HUES6 (cell line): ENCODE results near the gene MLX.
A peak's percentile ranks its signal among the peaks of the same experiment; 100 is the strongest.

Source experiments
- H3K27ac ChIP-seq: 2 replicates; pipeline ENCODE4 v1.7.0; 2013; ENCODE audit warnings: low read depth, mild to moderate bottlenecking, low read length, inconsistent platforms
- H3K27me3 ChIP-seq: 2 replicates; pipeline ENCODE4 v1.6.1; 2013; ENCODE audit warnings: low read length; ENCODE audit not compliant: control insufficient read depth, insufficient read depth
- H3K36me3 ChIP-seq: 2 replicates; pipeline ENCODE4 v1.6.1; 2013; ENCODE audit warnings: low read length; ENCODE audit not compliant: control insufficient read depth, insufficient read depth
- H3K4me1 ChIP-seq: 2 replicates; pipeline ENCODE4 v1.6.1; 2013; ENCODE audit warnings: low read length; ENCODE audit not compliant: control insufficient read depth, insufficient read depth
- H3K4me3 ChIP-seq: 2 replicates; pipeline ENCODE4 v1.5.1; 2013; ENCODE audit warnings: low read depth, low read length
- H3K9ac ChIP-seq: one replicate; pipeline ENCODE4 v1.6.1; 2013; ENCODE audit warnings: mild to moderate bottlenecking, low read length
- H3K9me3 ChIP-seq: 2 replicates; pipeline ENCODE4 v1.6.1; 2013; ENCODE audit warnings: low read depth, low read length; ENCODE audit not compliant: control insufficient read depth, insufficient read depth

The MLX gene

DNA sequence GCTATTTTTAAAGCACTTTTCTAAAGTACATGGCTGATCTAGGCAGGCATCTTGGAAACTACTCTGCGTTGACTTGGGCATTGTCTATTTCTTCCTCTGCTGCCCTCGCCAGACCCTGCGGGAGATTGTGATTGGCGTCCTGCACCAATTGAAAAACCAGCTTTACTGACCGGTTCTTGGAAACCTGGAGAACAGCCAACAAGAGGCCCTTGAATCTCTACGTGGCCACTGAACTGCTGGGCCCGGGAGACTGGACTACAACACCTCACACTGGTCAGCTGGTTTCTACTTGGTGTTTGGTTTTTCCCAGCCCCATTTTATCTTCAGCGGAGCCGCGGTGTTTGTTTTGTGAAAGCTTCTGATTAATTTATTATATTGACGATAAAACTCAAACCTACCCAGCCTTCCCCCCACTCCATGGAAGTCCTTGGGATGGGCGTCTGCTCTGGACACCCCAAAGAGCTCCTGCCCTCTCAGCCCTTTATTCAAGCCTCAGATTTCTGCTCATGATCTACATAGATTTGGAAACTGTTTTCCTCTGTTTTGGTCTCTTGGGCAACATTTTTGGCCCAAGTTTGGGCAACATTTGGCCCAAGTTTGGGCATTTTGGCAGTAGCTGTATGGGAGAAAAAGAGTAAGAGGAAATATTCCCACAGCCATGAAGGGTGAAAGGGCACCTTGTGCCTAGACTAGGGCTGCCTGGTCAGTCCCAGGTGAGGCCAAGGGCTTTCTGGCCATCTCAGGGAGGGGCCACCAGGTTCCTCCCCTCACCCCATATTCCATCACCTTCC, 4.7 kb downstream of the MLX start:
- no peak overlapping the region for H3K27ac ChIP-seq
- no peak overlapping the region for H3K9ac ChIP-seq
- H3K27me3 ChIP-seq, result no peaks in the 10 kb centered on the region

DNA sequence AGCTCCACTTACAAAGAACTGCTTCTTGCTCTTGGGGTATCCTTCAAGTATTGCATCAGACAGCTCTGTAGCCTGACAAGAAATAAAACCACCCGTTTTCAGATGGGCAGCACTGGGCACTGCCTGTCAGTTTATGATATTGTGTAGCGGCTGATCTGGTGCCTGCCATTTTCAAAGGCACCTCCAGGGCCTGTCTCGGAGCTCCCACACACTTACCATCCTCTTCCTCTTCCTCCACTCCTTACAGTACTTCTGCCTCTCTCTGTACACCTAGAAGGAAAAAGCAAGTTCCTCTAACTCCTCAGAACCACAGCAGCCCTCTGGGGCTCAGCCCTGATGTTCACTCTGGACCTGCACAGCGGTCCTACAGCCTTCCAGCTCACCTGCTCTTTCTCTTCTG, 6.2 kb downstream of the MLX start:
- Histone ChIP-seq H3K9me3 (no peaks in the 10 kb centered on the region), H3K4me3 (no peak overlapping the region), H3K27ac (no peak overlapping the region), H3K27me3 (no peaks in the 10 kb centered on the region), H3K4me1 (0 out of 2 replicates have a peak, but pooled peaks cover 5% of the 10 kb centered on the region), H3K9ac (no peak overlapping the region), H3K36me3 (peaks cover 69% of the 10 kb centered on the region)

More for the DNA sequence above, 4.7 kb downstream of the MLX start:
- Histone ChIP-seq H3K9me3 (no peaks in the 10 kb centered on the region), H3K4me1 (peaks cover 8% of the 10 kb centered on the region), H3K36me3 (peaks cover 69% of the 10 kb centered on the region), H3K4me3 (no peak overlapping the region)

GRCh38 chr17:42574463-42574862, 7.6 kb downstream of the MLX start:
- Histone ChIP-seq H3K4me3 (no peak overlapping the region), H3K9me3 (no peaks in the 10 kb centered on the region), H3K27me3 (no peaks in the 10 kb centered on the region), H3K4me1 (peaks cover 7% of the 10 kb centered on the region; the same call in 1 of the 2 replicates), H3K36me3 (peaks cover 57% of the 10 kb centered on the region), H3K9ac (no peak overlapping the region), H3K27ac (no peak overlapping the region)

DNA sequence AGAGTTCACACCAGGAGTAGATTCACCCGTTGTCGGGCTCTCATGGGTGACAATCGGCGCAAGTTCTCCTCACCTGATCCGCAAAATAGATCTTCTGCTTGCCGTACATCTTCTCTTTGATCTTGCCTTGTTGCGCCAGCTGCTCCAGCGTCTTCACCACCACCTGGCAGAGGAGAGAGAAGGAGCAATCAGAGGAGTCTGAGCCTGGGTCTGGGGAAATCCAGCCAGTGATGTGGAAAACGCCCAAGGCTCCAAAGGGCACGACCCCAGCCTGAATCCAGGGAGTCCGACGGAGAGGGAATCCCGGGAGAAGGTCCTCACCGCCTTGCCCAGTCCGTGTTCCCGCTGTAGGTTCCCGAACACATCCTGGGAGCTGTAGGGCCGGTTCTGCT, 10.2 kb downstream of the MLX start:
- Histone ChIP-seq H3K4me1 (peaks cover 7% of the 10 kb centered on the region; the same call in 1 of the 2 replicates), H3K9me3 (no peaks in the 10 kb centered on the region), H3K9ac (peak overlapping the region; percentile 89), H3K27ac (peak overlapping the region; percentile 41; the same call in 1 of the 2 replicates), H3K36me3 (peaks cover 51% of the 10 kb centered on the region), H3K4me3 (peak overlapping the region; percentile 92), H3K27me3 (no peaks in the 10 kb centered on the region)

- Histone ChIP-seq H3K27ac (peak within 1 kb of the TSS; percentile 73; the same call in 1 of the 2 replicates), H3K4me1 (peaks cover 7% of the 10 kb centered on the region; the same call in 1 of the 2 replicates), H3K9me3 (no peaks in the 10 kb centered on the region), H3K9ac (peak within 1 kb of the TSS; percentile 89), H3K36me3 (peaks cover 52% of the 10 kb centered on the region), H3K27me3 (no peaks in the 10 kb centered on the region), H3K4me3 (peak within 1 kb of the TSS; percentile 92)
Observed at GRCh38 chr17:42577532-42578281, 10.8 kb downstream of the MLX start, which contains the start of gene PSMC3IP. TSS of gene PSMC3IP (minus strand) at chr17:42577729. CDS start at chr17:42577686, 43 bp downstream.

DNA sequence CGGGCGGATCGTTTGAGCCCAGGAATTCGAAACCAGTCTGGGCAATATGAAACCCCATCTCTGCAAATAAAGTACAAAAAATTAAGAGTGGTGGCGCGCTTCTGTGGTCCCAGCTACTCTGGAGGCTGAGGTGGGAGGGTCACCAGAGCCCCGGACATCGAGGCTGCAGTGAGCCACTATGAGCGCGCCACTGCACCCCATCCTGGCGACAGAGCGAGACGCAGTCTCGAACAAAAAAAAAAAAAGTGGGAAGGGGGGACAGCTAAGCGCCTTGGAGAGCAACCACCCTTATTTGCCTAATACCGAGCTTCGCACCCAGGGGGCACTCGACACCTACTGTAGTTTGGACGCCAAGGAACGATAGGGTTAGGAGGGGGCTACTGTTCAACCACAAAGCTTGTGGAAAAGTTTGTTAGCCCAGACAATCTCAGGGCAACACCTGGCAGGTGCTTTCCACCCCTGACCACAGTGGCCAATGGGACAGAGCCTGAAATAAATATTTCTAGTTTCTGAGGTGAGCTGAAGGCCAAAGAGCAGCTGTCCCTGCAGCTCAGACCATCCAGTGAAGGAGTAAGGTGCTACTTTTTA, 11.5 kb downstream of the MLX start:
- no peaks in the 10 kb centered on the region for H3K9me3 ChIP-seq
- H3K27me3 ChIP-seq, result no peaks in the 10 kb centered on the region
- H3K4me3 ChIP-seq, result peak overlapping the region; percentile 92
- H3K4me1 ChIP-seq, result peaks cover 7% of the 10 kb centered on the region; the same call in 1 of the 2 replicates
- H3K36me3 ChIP-seq, result peaks cover 52% of the 10 kb centered on the region
- peak overlapping the region; percentile 73; the same call in 1 of the 2 replicates for H3K27ac ChIP-seq
- peak overlapping the region; percentile 89 for H3K9ac ChIP-seq

DNA sequence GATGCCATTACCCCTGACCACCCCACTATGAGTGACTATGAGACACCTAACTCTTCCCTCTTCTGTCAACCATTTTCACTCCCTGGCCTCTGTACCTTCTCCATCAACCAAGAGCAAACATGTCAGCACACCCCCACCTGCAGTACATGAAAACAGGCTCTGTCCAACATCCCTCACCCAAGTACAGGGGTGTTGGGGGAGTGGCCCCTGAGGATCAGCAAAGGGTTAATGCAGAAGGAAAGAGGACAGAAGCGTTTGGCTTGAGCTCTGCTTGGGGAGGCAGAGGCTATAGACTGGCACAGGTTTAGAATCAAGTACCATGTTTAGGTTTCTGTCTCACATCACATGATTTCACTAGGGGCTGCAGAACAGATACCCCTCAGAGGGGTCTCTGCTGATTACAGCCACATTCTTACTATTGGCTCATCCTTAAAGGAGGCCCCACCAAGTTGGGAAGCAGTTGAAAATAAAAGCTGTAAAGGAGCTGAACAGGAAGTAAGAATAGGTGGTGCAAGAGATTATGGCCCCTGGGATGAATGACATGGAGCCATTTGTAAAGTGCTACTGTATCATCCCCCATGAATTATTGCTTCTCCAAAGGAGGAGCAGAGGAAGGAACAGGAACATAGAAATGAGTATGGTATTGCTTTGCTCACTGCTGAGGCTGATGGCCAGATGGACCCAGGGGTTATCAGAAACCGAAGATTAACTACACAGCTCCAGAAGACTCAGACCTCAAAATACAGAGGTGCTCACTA, 13.1 kb downstream of the MLX start:
- no peaks in the 10 kb centered on the region for H3K9me3 ChIP-seq
- H3K36me3 ChIP-seq, result peaks cover 51% of the 10 kb centered on the region
- no peak overlapping the region for H3K9ac ChIP-seq
- H3K4me3 ChIP-seq, result no peak overlapping the region
- peaks cover 7% of the 10 kb centered on the region; the same call in 1 of the 2 replicates for H3K4me1 ChIP-seq
- H3K27me3 ChIP-seq, result no peaks in the 10 kb centered on the region
- no peak overlapping the region for H3K27ac ChIP-seq

DNA sequence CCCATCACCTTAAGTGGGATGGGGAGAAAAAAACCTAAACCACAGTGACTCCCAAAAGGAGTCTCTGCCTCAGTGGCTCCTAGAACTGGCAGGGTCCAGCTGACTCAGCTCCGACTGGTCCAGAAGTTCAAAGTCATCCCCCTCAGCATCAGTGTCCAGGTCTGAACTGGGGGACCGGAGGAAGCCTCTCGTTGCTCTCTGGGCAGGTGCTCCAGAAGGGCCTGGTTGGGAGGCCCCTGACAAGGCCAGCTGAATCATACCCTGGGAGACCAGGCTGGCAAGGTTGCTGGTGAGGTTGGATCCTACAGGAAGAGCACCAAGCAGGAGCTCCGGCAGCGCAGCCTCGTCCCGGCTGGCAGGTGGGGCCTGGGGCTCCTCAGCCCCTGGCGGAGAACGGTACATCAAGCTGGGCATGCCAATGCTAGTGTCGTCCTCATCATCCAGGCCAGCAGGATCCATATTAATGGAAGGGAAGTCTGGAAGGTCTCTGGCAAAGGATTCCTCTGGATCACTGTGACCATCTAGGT, 14.9 kb downstream of the MLX start:
- peaks cover 64% of the 10 kb centered on the region for H3K36me3 ChIP-seq
- H3K27ac ChIP-seq, result no peak overlapping the region

GRCh38 chr17:42584880-42585279, 18.0 kb downstream of the MLX start:
- no peaks in the 10 kb centered on the region for H3K4me1 ChIP-seq
- H3K9me3 ChIP-seq, result no peaks in the 10 kb centered on the region
- peaks cover 87% of the 10 kb centered on the region for H3K36me3 ChIP-seq
- no peaks in the 10 kb centered on the region for H3K27me3 ChIP-seq
- no peak overlapping the region for H3K4me3 ChIP-seq
- no peak overlapping the region for H3K27ac ChIP-seq
- no peak overlapping the region for H3K9ac ChIP-seq

More for the DNA sequence above, 14.9 kb downstream of the MLX start:
- no peaks in the 10 kb centered on the region for H3K9me3 ChIP-seq
- H3K4me1 ChIP-seq, result peaks cover 4% of the 10 kb centered on the region; the same call in 1 of the 2 replicates
- no peaks in the 10 kb centered on the region for H3K27me3 ChIP-seq
- no peak overlapping the region for H3K9ac ChIP-seq
- H3K4me3 ChIP-seq, result no peak overlapping the region

DNA sequence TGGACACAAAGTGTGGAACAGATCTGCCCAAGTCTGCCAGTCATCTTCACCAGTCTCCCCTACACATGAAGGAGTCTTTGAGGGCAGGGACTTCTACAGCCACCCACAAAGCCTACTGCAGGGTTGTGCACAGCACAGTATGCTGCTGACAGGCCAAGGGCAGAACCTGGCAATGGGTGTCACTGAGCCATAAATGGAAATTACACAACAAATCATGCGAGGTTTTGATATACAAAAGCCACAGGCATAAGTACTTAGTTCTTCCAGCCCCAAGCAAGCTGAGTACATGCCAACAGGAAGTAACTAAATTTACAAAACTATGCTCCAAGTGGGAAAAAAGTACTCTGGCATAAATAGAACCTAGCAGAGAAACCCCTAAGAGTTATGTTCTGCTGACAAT, 18.5 kb downstream of the MLX start:
- Histone ChIP-seq H3K27me3 (no peaks in the 10 kb centered on the region), H3K27ac (no peak overlapping the region), H3K36me3 (peaks cover 83% of the 10 kb centered on the region), H3K9ac (no peak overlapping the region), H3K4me1 (no peaks in the 10 kb centered on the region), H3K4me3 (no peak overlapping the region), H3K9me3 (no peaks in the 10 kb centered on the region)
